HG03521 (cell line): Measurements from ENCODE around the gene OTUD4.
"Not testable (repeated sequence)": the region's sequence is repeated elsewhere in the genome, so short reads cannot be mapped to it uniquely, and the experiment has no call there.

Experiments used
- ATAC-seq: cut with Tn5 transposase; IDR thresholded peaks from one replicate; pipeline ENCODE4 v1.9.1; 2021; ENCODE audit warnings: mild to moderate bottlenecking, moderate library complexity; ENCODE audit not compliant: unreplicated experiment

The OTUD4 gene

DNA sequence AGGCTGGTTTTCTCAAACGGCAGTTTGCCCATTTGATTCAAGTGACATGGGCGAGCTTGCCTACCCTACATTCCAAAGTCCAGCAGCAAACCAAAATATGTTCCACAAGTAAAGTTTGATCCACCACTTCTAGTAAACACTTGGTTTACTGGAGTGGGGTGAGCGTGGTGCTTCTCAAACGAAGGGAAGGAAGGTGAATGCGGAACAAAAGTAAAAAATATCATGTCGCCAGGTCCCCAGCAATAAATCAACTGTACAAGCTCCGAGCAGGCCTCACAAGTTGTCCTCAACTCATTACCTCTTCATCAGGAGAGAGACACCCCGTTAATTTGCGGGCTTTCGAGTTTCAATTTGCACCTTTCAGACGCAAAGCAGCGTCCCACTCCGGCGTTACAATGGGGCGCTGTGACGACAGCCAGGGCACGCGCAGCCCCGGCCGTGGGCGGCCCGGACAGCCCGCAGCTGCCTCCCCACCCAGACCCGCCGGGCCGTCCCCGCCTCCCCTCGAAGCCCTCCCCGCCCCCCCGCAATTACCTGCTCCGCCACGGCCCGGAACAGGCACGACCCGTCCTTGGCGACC is 1.0 kb downstream of the OTUD4 start:
- peak; percentile 49 for ATAC-seq

GRCh38 chr4:145178740-145179280 is 1.6 kb downstream of the OTUD4 start:
- no peak for ATAC-seq

- no peak for ATAC-seq
These were observed 2.4 kb downstream of the OTUD4 start for GRCh38 chr4:145177906-145178538.

DNA sequence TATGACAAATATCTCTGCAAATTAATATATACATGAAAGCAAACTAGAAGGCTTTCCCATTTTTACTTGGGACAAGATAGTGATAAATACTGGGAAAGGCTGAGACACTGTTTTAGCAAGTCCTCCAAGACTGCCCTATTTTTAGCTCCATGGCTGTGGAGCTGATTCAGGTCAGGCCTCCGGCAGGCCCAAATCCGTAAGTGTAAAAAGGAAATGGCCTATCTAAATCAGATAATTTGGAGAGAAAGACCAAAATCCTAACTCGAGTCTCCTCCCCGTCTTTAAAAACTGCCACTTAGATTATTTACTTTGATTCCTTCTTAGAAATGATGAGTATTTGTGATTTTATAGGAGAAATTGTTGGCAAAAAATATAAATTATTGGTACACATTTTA is 2.9 kb downstream of the OTUD4 start:
- ATAC-seq: no peak

- ATAC-seq: no peak
These were observed 3.6 kb downstream of the OTUD4 start for GRCh38 chr4:145176641-145177432.

DNA sequence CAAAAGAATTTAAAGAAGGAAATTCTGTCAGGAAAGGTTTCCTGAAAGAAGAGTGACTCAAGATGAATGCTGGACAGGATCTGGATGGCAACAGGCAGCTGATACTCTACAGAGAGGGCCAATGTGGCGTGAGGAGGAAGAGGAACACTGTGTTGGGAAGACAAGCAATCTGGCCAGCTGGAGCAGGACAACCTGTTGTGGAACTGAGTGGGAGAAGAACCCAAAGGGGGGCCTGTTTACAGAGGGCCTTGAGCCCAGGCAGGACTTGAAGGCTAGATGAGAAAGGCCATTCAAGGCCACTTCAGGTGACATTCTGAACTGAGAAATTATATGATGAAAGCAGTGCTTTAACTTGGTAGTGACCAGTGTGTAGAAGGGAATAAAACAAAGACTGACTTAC is 8.5 kb downstream of the OTUD4 start:
- no peak for ATAC-seq

DNA sequence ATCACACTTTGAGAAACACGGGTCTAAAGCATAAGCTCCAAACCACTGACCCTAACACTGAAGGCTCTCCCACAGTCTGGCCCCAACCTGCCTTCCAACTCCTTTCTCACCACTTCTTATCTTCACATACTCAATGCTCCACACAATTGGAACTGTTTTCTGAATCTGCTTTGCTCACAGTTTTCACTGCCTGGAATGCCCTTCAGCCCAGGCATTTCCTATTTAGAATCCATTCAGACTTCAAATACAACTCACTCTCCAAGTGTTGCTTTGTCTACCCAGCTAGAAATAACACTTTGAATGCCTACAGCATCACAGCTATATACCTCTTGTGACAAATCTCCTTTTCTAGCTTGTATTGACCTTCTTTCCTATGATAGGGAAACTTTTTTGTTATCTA is 10.2 kb downstream of the OTUD4 start:
- no peak for ATAC-seq

GRCh38 chr4:145168581-145169187 is 11.7 kb downstream of the OTUD4 start:
- no peak for ATAC-seq

DNA sequence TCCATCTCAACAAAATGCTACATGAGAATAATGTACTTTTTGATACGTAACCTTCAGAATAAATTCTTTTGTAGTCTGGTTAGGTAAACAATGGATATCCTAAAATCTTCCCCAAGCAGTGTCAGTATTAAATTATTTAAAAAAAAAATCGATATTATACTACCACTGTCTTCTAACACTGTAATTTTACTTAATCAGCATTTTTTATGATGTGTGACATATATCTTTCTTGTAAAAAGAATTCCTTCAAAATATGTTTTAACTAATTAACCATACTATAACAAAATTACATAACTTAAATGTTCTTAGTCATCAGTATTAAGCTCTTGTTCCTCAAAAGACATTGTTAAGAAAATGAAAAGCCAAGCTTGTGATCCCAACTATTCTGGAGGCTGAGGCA is 12.5 kb downstream of the OTUD4 start:
- no peak for ATAC-seq

DNA sequence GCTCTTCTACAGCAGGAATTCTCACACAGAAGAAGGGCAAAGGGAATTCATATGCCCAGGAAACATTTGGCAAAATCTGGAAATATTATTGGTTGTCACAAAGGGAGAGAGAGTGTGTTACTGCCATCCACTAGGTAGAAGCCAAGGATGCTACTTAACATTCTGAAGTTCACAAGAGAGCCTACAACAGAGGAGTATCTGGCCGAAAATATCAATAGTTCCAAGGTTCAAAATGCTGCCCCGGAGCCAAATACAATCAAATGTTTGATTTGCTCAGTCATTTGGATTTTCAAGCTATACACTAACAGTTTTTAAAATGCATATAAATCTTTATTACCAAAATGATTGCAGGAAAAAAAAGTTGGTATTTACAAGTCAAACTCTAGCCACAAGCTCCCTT is 18.8 kb downstream of the OTUD4 start:
- no peak for ATAC-seq

GRCh38 chr4:145156986-145157385 is 23.4 kb downstream of the OTUD4 start:
- ATAC-seq: no peak

DNA sequence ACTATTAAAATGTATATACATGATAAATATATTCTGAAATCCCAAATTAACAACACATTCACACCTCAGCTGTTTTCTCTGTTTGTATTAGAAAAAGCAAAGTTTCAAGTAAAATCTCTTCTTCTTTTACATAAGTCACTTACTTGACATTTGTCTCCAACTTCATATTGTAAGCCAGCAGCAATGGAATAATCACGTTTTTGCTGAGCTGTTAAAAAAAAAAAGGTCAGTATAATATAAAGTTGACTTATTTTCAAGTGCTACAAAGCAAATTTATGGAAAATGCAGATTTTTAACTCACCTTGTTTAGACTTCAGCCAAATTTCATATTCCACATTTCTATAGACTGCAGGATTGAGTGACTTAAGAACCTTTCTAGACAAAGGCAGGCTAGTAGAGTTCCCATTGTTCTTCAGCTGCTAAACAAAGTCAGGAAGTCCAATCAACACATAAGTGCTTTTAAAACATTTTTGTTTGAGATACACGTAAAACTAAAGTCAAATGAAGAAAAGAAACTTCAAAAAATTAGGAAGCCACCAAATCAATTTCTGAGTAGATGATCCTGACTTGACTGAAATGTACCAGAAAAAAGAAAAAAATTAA is 25.0 kb downstream of the OTUD4 start:
- ATAC-seq: no peak

- ATAC-seq: peak; percentile 73
These were observed 25.8 kb downstream of the OTUD4 start for GRCh38 chr4:145154573-145154972.

GRCh38 chr4:145153904-145154298 is 26.5 kb downstream of the OTUD4 start:
- ATAC-seq: no peak

DNA sequence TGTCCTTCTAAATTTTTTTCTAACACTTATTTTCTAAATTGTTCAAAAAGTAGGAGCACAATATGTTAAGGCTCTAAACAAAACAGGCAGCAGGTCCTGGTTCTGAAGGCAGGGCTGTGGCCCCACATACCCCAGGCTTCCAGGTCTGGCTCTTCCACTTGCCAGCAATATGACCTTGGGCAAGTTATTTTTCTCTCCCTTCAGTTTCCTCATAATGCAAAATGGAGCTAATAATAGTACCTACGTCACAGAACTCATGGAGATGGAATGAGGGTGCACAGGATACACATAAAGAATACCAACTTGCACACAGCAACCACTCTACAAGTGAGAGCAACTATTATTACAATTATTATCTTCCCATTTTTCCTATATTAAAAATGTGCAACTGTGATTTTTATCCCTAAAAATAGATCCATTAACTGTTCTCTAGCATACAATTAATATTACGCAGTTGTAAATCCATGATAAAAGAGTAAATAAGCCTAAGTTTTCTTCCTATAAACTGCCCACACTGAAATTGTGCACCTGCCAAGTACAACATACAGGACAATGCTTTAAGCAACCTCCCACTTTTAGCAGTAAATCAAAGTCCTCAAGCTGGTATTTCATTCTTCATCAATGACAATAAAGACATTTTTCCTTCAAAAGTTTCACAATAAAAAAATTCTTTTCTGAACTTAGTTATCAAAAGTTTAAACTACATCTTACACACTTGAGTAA is 27.0 kb downstream of the OTUD4 start:
- no peak for ATAC-seq

GRCh38 chr4:145148980-145149379 is 31.4 kb downstream of the OTUD4 start:
- ATAC-seq: no peak

DNA sequence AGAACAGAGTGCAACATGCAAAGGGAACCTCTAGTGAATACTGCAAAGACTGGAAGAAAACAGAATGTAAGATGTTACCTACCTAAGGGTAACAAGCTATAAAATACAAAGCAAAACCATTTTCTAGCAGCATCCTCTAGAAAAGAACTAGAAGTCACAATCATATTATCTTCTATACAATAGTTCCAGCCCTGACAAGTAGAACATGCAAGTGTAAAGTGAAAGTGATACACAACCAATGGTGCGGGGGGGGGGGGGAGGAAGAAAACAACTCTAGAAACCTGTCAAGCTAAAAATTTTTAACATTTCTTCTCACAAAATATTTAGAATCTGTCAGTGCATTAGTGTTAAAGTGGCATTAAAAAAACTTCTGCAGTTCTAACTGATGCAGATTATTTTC is 44.2 kb downstream of the OTUD4 start:
- not testable (repeated sequence) for ATAC-seq

DNA sequence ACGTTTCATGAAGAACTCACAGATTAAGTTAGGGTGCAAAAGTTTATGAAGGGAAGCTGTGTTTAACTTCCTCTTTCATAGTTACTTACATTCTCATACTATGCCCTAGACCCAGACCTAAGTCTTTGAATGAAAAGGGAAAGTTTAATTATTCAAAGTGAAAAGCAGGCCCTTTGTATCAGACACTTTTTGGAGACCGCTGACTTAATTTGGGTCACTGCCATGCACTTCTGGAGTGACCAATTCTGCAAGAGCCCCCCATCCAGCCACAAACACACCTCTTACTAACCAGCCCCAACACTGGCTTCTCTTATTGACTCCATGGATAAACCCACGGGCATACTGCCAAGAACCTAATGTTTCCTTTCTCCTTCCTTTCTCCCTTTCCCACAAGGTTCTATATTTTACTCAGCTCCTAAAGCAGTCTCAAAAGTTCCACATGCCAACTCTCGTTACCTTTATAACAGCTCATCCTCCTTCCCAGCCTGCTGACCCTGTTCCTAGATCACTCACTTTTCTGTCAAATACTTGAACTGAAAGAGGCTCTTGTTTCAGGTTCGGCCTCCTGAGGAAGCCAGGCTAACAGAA is 47.8 kb downstream of the OTUD4 start:
- peak; percentile 70 for ATAC-seq

DNA sequence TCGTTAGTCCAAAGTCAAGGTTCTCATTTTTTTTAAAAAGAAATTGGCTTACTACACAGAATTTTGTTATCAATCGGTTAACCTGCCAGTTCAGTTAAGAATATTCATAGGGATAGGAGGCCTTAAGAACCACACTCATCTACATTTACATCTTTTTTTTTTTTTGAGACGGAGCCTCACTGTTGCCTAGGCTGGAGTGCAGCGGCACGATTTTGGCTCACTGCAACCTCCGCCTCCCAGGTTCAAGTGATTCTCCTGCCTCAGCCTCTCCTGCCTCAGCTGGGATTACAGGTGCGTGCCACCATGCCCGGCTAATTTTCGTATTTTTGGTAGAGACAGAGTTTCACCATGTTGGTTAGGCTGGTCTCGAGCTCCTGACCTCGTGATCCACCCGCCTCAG is 48.5 kb downstream of the OTUD4 start:
- no peak for ATAC-seq

DNA sequence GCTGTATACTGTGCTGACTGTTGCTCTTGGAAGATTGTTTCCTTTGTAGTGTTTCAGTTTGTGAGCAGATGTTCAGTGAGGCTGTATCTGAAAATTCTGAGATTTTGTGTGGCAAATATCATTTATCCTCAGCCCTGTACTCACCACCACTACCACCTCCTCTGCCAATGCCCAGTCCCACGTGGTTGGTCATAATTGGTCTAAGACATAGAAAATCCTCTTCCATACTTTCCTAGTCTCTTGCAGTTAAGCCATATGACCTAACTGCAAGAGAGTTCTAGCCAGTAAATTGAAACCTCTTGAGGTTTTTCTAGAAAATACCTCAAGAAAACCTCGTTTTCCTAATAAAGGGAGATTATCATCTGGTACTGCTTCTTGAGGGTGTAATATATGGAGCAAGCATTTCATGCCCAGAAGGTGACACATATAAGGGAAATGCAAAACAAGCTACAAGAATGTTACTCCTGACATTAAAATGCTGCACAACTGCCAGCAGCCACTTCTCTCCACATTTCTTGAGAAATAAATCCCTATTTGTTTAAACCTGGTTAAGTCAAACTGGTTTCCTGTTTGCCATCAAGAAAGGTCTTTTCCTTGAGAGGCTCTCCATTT is 49.5 kb downstream of the OTUD4 start:
- ATAC-seq: no peak
